ENCODE results near the gene HMOX1.
"Not testable (repeated sequence)": the region's sequence is repeated elsewhere in the genome, so short reads cannot be mapped to it uniquely, and the experiment has no call there.

HMOX1 gene

DNA sequence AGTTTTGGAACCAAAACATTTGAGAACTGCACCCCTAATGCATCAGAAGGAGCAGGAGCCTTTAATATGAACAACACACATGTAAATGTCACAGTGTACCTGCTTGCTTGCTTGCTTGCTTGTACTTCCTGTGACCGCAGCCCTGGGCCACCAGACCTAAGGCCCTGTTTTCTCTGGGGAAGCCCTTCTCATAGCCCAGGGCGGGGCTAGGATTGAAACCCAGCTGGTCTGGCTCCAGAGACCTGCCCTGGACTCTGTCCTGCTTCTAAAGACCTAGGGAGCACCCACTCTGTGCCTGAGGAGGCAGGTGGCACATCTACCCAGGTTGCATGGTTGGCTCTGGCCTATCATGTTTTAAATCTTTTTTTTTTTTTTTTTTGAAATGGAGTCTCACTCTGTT is 11.5 kb downstream of the HMOX1 start:
- H3K27ac ChIP-seq, result no peak overlapping the region

DNA sequence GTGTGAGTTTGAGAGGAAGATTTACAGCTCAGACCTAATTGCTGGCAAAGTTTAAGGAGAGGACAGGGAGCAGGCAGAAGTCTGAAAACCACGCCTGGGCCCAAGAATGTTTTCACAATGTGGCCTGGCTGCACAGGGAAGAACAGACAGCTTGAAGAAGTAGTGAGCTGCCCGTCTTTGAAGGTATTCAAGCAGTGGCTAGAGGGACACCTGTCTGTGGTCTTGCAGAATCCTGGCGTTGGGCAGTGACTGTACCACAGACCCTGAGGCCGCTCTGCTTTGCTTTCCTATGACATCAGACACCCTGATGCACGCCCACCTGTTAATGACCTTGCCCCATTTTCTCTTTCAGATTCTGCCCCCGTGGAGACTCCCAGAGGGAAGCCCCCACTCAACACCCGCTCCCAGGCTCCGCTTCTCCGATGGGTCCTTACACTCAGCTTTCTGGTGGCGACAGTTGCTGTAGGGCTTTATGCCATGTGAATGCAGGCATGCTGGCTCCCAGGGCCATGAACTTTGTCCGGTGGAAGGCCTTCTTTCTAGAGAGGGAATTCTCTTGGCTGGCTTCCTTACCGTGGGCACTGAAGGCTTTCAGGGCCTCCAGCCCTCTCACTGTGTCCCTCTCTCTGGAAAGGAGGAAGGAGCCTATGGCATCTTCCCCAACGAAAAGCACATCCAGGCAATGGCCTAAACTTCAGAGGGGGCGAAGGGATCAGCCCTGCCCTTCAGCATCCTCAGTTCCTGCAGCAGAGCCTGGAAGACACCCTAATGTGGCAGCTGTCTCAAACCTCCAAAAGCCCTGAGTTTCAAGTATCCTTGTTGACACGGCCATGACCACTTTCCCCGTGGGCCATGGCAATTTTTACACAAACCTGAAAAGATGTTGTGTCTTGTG is 12.5 kb downstream of the HMOX1 start:
- Histone ChIP-seq H3K9ac (no peak overlapping the region), H3K79me2 (no peaks in the 10 kb centered on the region), H3K4me3 (ENCODE audit: low read depth, low read length) (no peak overlapping the region), H3K4me2 (ENCODE audit: low read length) (no peak overlapping the region), H3K9me3 (ENCODE audit: control insufficient read depth, low read length) (no peaks in the 10 kb centered on the region), H2AFZ (no peak overlapping the region), H3K36me3 (ENCODE audit: control insufficient read depth, insufficient read depth, low read length) (no peaks in the 10 kb centered on the region), H3K4me1 (no peaks in the 10 kb centered on the region), H3K27ac (no peak overlapping the region), H3K27me3 (ENCODE audit: control insufficient read depth, insufficient read depth, low read length) (no peaks in the 10 kb centered on the region)
- TF ChIP-seq, protein P1, sequence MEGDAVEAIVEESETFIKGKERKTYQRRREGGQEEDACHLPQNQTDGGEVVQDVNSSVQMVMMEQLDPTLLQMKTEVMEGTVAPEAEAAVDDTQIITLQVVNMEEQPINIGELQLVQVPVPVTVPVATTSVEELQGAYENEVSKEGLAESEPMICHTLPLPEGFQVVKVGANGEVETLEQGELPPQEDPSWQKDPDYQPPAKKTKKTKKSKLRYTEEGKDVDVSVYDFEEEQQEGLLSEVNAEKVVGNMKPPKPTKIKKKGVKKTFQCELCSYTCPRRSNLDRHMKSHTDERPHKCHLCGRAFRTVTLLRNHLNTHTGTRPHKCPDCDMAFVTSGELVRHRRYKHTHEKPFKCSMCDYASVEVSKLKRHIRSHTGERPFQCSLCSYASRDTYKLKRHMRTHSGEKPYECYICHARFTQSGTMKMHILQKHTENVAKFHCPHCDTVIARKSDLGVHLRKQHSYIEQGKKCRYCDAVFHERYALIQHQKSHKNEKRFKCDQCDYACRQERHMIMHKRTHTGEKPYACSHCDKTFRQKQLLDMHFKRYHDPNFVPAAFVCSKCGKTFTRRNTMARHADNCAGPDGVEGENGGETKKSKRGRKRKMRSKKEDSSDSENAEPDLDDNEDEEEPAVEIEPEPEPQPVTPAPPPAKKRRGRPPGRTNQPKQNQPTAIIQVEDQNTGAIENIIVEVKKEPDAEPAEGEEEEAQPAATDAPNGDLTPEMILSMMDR (IDR thresholded peaks at IDR 0.05), result no peak

More for the DNA sequence above, 11.5 kb downstream of the HMOX1 start:
- no peaks in the 10 kb centered on the region for H3K79me2 ChIP-seq
- no peak overlapping the region for H3K4me3 ChIP-seq (ENCODE audit: low read depth, low read length)
- H2AFZ ChIP-seq, result no peak overlapping the region
- no peaks in the 10 kb centered on the region for H3K9me3 ChIP-seq (ENCODE audit: control insufficient read depth, low read length)
- H3K4me2 ChIP-seq (ENCODE audit: low read length), result no peak overlapping the region
- H3K9ac ChIP-seq, result no peak overlapping the region
- TF ChIP-seq, protein P1 (IDR thresholded peaks at IDR 0.05), result no peak
- H3K27me3 ChIP-seq (ENCODE audit: control insufficient read depth, insufficient read depth, low read length), result no peaks in the 10 kb centered on the region
- H3K4me1 ChIP-seq, result no peaks in the 10 kb centered on the region
- H3K36me3 ChIP-seq (ENCODE audit: control insufficient read depth, insufficient read depth, low read length), result no peaks in the 10 kb centered on the region

DNA sequence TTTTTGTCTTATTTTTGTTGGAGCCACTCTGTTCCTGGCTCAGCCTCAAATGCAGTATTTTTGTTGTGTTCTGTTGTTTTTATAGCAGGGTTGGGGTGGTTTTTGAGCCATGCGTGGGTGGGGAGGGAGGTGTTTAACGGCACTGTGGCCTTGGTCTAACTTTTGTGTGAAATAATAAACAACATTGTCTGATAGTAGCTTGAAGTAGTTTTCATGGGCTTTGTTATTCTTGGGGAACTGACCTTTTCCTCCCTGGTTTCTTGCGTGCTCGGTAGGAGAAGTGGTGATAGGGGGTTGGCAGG is 13.1 kb downstream of the HMOX1 start:
- H2AFZ ChIP-seq, result no peak overlapping the region
- no peak overlapping the region for H3K4me2 ChIP-seq (ENCODE audit: low read length)
- H3K36me3 ChIP-seq (ENCODE audit: control insufficient read depth, insufficient read depth, low read length), result no peaks in the 10 kb centered on the region
- H3K9me3 ChIP-seq (ENCODE audit: control insufficient read depth, low read length), result no peaks in the 10 kb centered on the region
- TF ChIP-seq, protein P1 (IDR thresholded peaks at IDR 0.05), result no peak
- H3K4me3 ChIP-seq (ENCODE audit: low read depth, low read length), result no peak overlapping the region
- no peak overlapping the region for H3K27ac ChIP-seq
- H3K79me2 ChIP-seq, result no peaks in the 10 kb centered on the region
- H3K9ac ChIP-seq, result no peak overlapping the region
- no peaks in the 10 kb centered on the region for H3K4me1 ChIP-seq
- no peaks in the 10 kb centered on the region for H3K27me3 ChIP-seq (ENCODE audit: control insufficient read depth, insufficient read depth, low read length)

DNA sequence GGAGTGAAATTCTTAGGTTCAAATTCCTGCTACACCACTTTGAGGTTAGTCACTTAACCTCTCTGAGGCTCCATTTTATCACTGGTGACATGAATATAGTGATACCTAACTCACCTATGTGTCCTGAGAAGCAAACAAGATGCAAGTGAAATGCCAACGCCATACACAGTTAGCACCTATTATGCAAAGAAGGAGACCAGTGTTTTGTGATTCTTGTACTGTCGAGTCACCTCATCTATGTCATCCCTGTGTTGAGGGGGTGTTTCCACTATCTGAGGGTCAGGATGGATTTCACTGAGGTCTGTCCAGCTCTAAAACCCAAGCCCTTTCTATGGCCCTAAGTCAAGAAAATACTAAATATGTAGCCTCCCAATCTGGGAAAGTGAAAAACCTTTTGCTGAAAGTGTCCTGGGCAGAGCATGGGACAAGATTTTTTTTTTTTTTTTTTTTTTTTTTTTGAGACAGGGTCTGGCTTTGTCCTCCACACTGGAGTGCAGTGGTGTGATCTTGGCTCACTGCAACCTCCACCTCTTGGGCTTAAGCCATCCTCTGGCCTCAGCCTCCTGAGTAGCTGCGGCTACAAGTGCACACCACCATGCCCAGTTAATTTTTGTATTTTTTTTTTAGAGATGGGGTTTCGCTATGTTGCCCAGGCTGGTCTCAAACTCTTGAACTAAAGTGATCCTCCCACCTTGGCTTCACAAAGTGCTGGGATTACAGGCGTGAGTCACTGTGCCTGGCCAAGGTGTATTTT is 14.1 kb downstream of the HMOX1 start:
- Histone ChIP-seq H3K9me3 (ENCODE audit: control insufficient read depth, low read length) (no peaks in the 10 kb centered on the region), H2AFZ (no peak overlapping the region), H3K79me2 (no peaks in the 10 kb centered on the region), H3K9ac (no peak overlapping the region), H3K27ac (no peak overlapping the region), H3K27me3 (ENCODE audit: control insufficient read depth, insufficient read depth, low read length) (no peaks in the 10 kb centered on the region), H3K4me1 (no peaks in the 10 kb centered on the region), H3K4me2 (ENCODE audit: low read length) (no peak overlapping the region), H3K4me3 (ENCODE audit: low read depth, low read length) (no peak overlapping the region), H3K36me3 (ENCODE audit: control insufficient read depth, insufficient read depth, low read length) (no peaks in the 10 kb centered on the region)
- TF ChIP-seq, protein P1 (IDR thresholded peaks at IDR 0.05), result no peak

DNA sequence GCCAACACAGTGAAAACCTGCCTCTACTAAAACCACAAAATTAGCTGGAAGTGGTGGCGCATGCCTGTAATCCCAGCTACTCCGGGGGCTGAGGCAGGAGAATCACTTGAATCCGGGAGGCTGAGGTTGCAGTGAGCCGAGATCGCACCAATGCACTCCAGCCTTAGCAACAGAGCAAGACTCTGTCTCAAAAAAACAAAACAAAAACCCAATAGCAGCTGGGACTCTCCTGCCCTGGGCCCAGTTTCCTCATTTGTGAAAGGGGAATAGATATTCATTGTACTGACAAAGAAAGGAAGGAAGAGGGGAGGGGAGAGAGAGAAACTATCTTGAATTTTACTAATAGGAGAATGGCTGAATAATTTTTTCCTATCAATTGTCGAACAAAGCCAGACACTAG is 15.7 kb downstream of the HMOX1 start:
- not testable (repeated sequence) for H3K9ac ChIP-seq, H3K27ac ChIP-seq

More for the DNA sequence above, 15.7 kb downstream of the HMOX1 start:
- H3K79me2 ChIP-seq; H3K36me3 ChIP-seq (ENCODE audit: control insufficient read depth, insufficient read depth, low read length); H3K9me3 ChIP-seq (ENCODE audit: control insufficient read depth, low read length); H3K27me3 ChIP-seq (ENCODE audit: control insufficient read depth, insufficient read depth, low read length); H2AFZ ChIP-seq; H3K4me3 ChIP-seq (ENCODE audit: low read depth, low read length); H3K4me2 ChIP-seq (ENCODE audit: low read length); H3K4me1 ChIP-seq: not testable (repeated sequence)
